ENCODE results near the gene GRIK4.

The GRIK4 gene

DNA sequence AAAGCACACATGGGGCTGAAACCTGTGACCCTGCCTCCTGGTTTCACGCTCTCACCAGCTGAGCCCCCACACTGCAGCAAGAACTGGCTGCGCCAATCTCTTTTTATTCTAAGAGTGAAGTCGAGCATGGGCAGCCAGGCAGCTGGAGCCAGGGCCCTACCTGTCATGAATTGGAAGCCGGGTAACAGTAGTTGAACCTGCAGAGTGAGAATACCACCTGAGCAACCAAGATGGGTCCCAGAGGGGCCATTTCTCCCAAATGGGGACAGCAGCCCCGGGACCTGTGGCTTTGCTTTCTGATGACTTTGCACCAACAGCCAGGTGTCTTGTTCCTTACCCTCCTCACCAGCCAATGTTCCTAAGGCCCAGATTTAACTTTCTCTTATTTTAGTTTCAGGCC, 178.9 kb downstream of the GRIK4 start:
- H3K4me3 ChIP-seq (ENCODE audit: low read depth, low read length) = no peak overlapping the region
- DNase-seq (ENCODE audit: low read depth) = no peak
- TF ChIP-seq, protein P1, sequence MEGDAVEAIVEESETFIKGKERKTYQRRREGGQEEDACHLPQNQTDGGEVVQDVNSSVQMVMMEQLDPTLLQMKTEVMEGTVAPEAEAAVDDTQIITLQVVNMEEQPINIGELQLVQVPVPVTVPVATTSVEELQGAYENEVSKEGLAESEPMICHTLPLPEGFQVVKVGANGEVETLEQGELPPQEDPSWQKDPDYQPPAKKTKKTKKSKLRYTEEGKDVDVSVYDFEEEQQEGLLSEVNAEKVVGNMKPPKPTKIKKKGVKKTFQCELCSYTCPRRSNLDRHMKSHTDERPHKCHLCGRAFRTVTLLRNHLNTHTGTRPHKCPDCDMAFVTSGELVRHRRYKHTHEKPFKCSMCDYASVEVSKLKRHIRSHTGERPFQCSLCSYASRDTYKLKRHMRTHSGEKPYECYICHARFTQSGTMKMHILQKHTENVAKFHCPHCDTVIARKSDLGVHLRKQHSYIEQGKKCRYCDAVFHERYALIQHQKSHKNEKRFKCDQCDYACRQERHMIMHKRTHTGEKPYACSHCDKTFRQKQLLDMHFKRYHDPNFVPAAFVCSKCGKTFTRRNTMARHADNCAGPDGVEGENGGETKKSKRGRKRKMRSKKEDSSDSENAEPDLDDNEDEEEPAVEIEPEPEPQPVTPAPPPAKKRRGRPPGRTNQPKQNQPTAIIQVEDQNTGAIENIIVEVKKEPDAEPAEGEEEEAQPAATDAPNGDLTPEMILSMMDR (IDR thresholded peaks at IDR 0.05; ENCODE audit: insufficient read depth, low read depth, low read length, missing control alignments) = no peak

DNA sequence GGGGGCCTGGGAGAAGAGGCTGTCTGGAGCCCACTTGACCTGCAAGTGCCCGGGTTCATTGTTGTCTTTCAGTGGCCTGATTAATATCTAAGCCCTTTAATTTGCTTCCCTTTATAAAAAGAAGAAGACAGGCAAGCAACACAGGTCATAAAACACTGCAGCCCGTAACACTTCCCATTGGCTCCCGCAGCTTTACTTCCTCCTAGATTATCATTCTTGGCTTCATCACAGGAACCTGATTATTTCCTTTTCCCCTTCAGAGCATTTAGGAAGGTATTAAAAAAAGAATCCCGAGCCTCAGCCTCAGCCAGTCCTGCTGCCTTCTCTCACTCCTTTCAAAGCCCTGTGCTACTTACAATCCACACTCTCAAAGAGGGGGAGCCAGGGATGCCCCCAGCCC, 183.2 kb downstream of the GRIK4 start:
- DNase-seq (ENCODE audit: low read depth) = no peak
- TF ChIP-seq, protein P1 (IDR thresholded peaks at IDR 0.05; ENCODE audit: insufficient read depth, low read depth, low read length, missing control alignments) = no peak
- H3K4me3 ChIP-seq (ENCODE audit: low read depth, low read length) = no peak overlapping the region

DNA sequence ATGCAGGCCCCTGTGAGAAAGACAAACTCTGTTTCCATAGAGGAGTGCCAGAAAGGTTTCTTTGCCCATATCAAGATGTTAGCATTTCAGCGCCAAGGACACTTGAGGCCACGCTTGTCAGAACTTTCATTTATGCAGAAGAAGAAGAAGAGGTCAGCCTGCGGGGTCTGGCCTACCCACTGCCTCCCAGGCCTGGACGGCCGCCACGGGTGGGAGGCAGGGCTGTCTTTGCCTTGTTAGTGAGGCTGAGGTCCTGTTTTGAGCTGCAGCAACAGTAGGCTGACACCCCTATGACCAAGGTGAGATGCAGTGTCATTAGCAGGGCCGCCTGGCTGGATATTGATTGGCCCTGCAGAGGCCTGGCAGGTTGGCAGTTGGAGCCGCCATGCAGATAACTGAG, 183.9 kb downstream of the GRIK4 start:
- TF ChIP-seq, protein P1 (IDR thresholded peaks at IDR 0.05; ENCODE audit: insufficient read depth, low read depth, low read length, missing control alignments) = no peak
- DNase-seq (ENCODE audit: low read depth) = no peak
- no peak overlapping the region for H3K4me3 ChIP-seq (ENCODE audit: low read depth, low read length)

DNA sequence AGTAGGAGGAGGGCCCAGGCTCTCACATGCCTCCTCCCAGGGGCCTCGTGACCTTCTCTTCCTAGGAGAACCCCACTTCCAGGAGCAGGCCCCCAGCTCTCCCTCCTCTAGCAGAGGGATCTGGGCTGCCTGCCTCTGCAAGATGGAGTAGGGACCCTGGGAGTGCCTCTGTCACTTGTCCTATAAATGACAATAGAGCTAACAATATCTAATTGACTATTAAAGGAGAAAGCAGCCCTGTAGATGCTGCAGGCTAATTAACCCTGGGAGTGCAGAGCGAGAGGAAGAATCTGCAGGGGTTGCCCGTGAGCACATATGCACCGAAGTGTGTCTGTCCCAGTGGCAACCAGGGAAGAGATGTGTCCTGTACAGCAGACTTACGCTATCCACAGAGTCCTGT, 184.4 kb downstream of the GRIK4 start:
- H3K4me3 ChIP-seq (ENCODE audit: low read depth, low read length) = no peak overlapping the region
- DNase-seq (ENCODE audit: low read depth) = no peak
- TF ChIP-seq, protein P1 (IDR thresholded peaks at IDR 0.05; ENCODE audit: insufficient read depth, low read depth, low read length, missing control alignments) = no peak

DNA sequence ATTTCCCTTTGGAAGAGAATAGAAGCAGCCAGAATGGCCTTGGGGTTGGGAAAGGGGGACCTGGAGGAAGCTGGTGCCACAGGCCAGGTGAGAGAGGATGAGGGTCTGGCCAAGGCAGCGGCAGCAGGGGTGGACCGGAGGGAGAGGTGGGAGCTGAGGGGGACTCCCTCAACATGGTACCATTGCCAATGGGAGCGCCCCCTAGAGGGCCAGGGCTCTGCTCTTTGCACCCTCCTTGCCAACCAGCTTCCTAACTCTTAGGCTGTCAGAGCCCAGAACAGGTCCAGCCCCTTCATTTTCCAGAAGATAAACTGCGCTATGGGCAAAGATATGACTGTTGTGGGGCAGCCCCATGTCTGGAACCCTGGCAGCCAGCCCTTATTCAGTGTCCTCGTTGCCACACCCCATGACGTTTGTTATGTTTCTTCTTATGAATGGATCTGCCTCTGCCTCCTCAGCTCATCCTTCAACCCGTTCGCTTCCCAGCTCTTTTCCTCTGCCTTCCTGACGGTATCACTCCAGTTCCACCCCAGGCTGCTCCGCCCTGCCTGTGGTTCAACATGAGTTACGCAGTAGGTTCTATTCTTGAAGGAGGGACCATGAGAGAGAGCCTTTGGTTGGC, 185.2 kb downstream of the GRIK4 start:
- H3K4me3 ChIP-seq (ENCODE audit: low read depth, low read length) = no peak overlapping the region
- no peak for DNase-seq (ENCODE audit: low read depth)
- TF ChIP-seq, protein P1 (IDR thresholded peaks at IDR 0.05; ENCODE audit: insufficient read depth, low read depth, low read length, missing control alignments) = peak; percentile 16

DNA sequence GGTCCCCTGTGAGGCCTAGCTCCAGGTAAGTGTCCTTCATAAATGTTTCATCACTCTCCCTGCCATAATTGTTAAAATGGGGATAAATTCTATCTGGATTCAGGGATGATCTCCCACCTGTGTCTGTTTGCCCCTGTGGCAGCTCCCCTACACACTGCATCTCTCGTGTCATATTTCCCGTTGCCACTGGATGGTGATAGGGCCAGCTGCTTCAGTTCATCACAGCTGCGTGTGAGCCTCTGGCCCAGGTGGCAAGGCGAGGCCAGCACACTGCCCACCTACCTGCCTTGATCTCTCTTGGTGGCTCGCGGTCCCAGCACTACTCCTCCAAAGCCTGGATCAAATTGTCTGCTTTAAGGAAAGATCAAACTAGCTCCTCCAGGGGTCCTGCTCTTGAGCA, 187.4 kb downstream of the GRIK4 start:
- TF ChIP-seq, protein P1 (IDR thresholded peaks at IDR 0.05; ENCODE audit: insufficient read depth, low read depth, low read length, missing control alignments) = no peak
- DNase-seq (ENCODE audit: low read depth) = no peak
- H3K4me3 ChIP-seq (ENCODE audit: low read depth, low read length) = no peak overlapping the region

DNA sequence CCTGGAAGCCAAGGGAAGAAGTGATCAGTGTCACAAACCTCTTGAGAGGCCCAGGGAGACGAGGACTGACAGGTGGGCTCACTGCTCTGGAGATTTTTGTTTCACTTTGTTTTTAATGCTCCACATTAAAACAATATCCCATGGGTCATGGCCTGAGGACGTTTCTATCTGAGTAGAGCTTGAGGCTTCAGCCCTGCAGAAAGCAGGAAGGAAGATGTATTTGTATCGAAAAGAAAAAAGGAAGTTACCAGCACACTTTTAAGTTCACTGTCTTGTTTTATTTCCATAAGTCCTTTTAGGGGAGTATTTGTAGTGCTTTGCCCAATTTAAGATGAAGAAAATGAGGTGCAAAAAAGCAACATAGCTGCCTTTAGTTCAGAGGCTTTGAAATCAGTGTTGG, 191.1 kb downstream of the GRIK4 start:
- DNase-seq (ENCODE audit: low read depth) = peak; percentile 63
- no peak overlapping the region for H3K4me3 ChIP-seq (ENCODE audit: low read depth, low read length)
- TF ChIP-seq, protein P1 (IDR thresholded peaks at IDR 0.05; ENCODE audit: insufficient read depth, low read depth, low read length, missing control alignments) = no peak

Measured in GM12865 (cell line).